Muscle layer of colon (tissue), 2 donors: ENCODE results near the gene ULBP3.
"Not testable (repeated sequence)": the region's sequence is repeated elsewhere in the genome, so short reads cannot be mapped to it uniquely, and the experiment has no call there.

Experiments
- H3K27ac ChIP-seq: one replicate; pipeline ENCODE4 v1.7.0; 2013; ENCODE audit warnings: low read depth, mild to moderate bottlenecking, low read length, moderate library complexity
- H3K27me3 ChIP-seq, 2 donors: one replicate each; pipeline ENCODE4 v1.7.0; 2013; ENCODE audit warnings: low read length in 2 of 2, mild to moderate bottlenecking in 2 of 2; ENCODE audit not compliant: insufficient read depth in 2 of 2, control insufficient read depth in 1 of 2
- H3K36me3 ChIP-seq: one replicate; pipeline ENCODE4 v1.7.0; 2013; ENCODE audit warnings: mild to moderate bottlenecking, low read length; ENCODE audit not compliant: insufficient read depth
- H3K4me1 ChIP-seq: one replicate; pipeline ENCODE4 v1.7.0; 2013; ENCODE audit warnings: mild to moderate bottlenecking, low read length; ENCODE audit not compliant: insufficient read depth
- H3K4me3 ChIP-seq, 2 donors: one replicate each; pipeline ENCODE4 v1.7.0; 2013; ENCODE audit warnings: low read length in 2 of 2, low read depth in 1 of 2, mild to moderate bottlenecking in 1 of 2, moderate library complexity in 1 of 2
- H3K9ac ChIP-seq: one replicate; pipeline ENCODE4 v1.7.0; 2013; ENCODE audit warnings: low read length
- H3K9me3 ChIP-seq: one replicate; pipeline ENCODE4 v1.7.0; 2013; ENCODE audit warnings: mild to moderate bottlenecking, low read length
- donor health status: abdominal sarcoma.
- donor health status: Adenocarcinoma of cecum.

The ULBP3 gene

GRCh38 chr6:150025201-150025917, 43.6 kb downstream of the ULBP3 start, which contains the start of gene RAET1L:
RAET1L (minus strand) TSS chr6:150025532; CDS start chr6:150025471, 61 bp downstream.
- H3K27ac ChIP-seq = no peak within 1 kb of the TSS
- peak within 1 kb of the TSS; percentile 14 to 37 for H3K4me3 ChIP-seq
- H3K9me3 ChIP-seq = no peaks in the 10 kb centered on the region
- no peak within 1 kb of the TSS for H3K9ac ChIP-seq
- peaks cover 7% of the 10 kb centered on the region for H3K4me1 ChIP-seq
- peaks cover 0 to 43% of the 10 kb centered on the region in 2 donors for H3K27me3 ChIP-seq
- H3K36me3 ChIP-seq = no peaks in the 10 kb centered on the region

GRCh38 chr6:150024646-150025155, 44.2 kb downstream of the ULBP3 start:
- Histone ChIP-seq H3K27me3 (peaks cover 0 to 43% of the 10 kb centered on the region in 2 donors), H3K9ac (no peak overlapping the region), H3K36me3 (no peaks in the 10 kb centered on the region), H3K27ac (no peak overlapping the region), H3K9me3 (no peaks in the 10 kb centered on the region), H3K4me3 (peak overlapping the region; percentile 14 to 37), H3K4me1 (peaks cover 7% of the 10 kb centered on the region)

GRCh38 chr6:150024021-150024420, 44.9 kb downstream of the ULBP3 start:
- not testable (repeated sequence) for H3K4me3 ChIP-seq, H3K27ac ChIP-seq, H3K4me1 ChIP-seq, H3K36me3 ChIP-seq, H3K9ac ChIP-seq, H3K9me3 ChIP-seq
- H3K27me3 ChIP-seq = peaks cover 0 to 43% of the 10 kb centered on the region in 2 donors

GRCh38 chr6:150021870-150022269, 47.1 kb downstream of the ULBP3 start:
- H3K4me1 ChIP-seq, H3K9me3 ChIP-seq, H3K4me3 ChIP-seq, H3K27ac ChIP-seq, H3K9ac ChIP-seq, H3K36me3 ChIP-seq: not testable (repeated sequence)
- H3K27me3 ChIP-seq = peaks cover under 1 to 27% of the 10 kb centered on the region in 2 donors

- Histone ChIP-seq H3K9ac (no peak overlapping the region), H3K27me3 (peaks cover 16 to 24% of the 10 kb centered on the region in 2 donors), H3K9me3 (no peaks in the 10 kb centered on the region), H3K36me3 (no peaks in the 10 kb centered on the region), H3K27ac (no peak overlapping the region), H3K4me1 (no peaks in the 10 kb centered on the region), H3K4me3 (no peak overlapping the region)
Measured at GRCh38 chr6:150018846-150019580, 49.9 kb downstream of the ULBP3 start.

- not testable (repeated sequence) for H3K36me3 ChIP-seq, H3K27ac ChIP-seq, H3K4me1 ChIP-seq, H3K9me3 ChIP-seq, H3K4me3 ChIP-seq, H3K9ac ChIP-seq
- H3K27me3 ChIP-seq = peaks cover 26 to 32% of the 10 kb centered on the region in 2 donors
Measured at GRCh38 chr6:150017186-150017521, 51.8 kb downstream of the ULBP3 start.

- Histone ChIP-seq H3K27me3 (peaks cover 26 to 38% of the 10 kb centered on the region in 2 donors), H3K36me3 (no peaks in the 10 kb centered on the region), H3K27ac (no peak overlapping the region), H3K4me1 (no peaks in the 10 kb centered on the region), H3K9me3 (no peaks in the 10 kb centered on the region), H3K9ac (no peak overlapping the region), H3K4me3 (no peak overlapping the region)
Measured at GRCh38 chr6:150016324-150017185, 52.4 kb downstream of the ULBP3 start.

- peaks cover 30 to 39% of the 10 kb centered on the region in 2 donors for H3K27me3 ChIP-seq
- not testable (repeated sequence) for H3K9me3 ChIP-seq, H3K9ac ChIP-seq, H3K4me1 ChIP-seq, H3K36me3 ChIP-seq, H3K27ac ChIP-seq, H3K4me3 ChIP-seq
Measured at GRCh38 chr6:150015281-150016001, 53.5 kb downstream of the ULBP3 start.

- H3K4me3 ChIP-seq, H3K9ac ChIP-seq, H3K9me3 ChIP-seq, H3K4me1 ChIP-seq, H3K27ac ChIP-seq, H3K36me3 ChIP-seq: not testable (repeated sequence)
- peaks cover 30 to 39% of the 10 kb centered on the region in 2 donors for H3K27me3 ChIP-seq
Measured at GRCh38 chr6:150014623-150015280, 54.2 kb downstream of the ULBP3 start.

- H3K4me1 ChIP-seq, H3K27ac ChIP-seq, H3K36me3 ChIP-seq, H3K9ac ChIP-seq, H3K4me3 ChIP-seq, H3K9me3 ChIP-seq: not testable (repeated sequence)
- H3K27me3 ChIP-seq = peaks cover 30 to 44% of the 10 kb centered on the region in 2 donors
Measured at GRCh38 chr6:150013785-150014622, 54.9 kb downstream of the ULBP3 start.
